GM12865 (cell line): ENCODE measurements around the gene INTS6L.

Experiments used
- DNase-seq: peaks from one replicate; pipeline ENCODE4 v3.0.0; 2010; ENCODE audit warnings: low read depth
- H3K4me3 ChIP-seq: 2 replicates; pipeline ENCODE4 v1.5.1; 2011; ENCODE audit warnings: mild to moderate bottlenecking, low read depth, low read length, control low read depth
- CTCF ChIP-seq: IDR thresholded peaks from 2 replicates; pipeline ENCODE4 v1.5.1; 2011; ENCODE audit warnings: low read length, control low read depth, low read depth, inconsistent platforms; ENCODE audit not compliant: insufficient read depth; ENCODE audit errors: missing control alignments

The INTS6L gene

DNA sequence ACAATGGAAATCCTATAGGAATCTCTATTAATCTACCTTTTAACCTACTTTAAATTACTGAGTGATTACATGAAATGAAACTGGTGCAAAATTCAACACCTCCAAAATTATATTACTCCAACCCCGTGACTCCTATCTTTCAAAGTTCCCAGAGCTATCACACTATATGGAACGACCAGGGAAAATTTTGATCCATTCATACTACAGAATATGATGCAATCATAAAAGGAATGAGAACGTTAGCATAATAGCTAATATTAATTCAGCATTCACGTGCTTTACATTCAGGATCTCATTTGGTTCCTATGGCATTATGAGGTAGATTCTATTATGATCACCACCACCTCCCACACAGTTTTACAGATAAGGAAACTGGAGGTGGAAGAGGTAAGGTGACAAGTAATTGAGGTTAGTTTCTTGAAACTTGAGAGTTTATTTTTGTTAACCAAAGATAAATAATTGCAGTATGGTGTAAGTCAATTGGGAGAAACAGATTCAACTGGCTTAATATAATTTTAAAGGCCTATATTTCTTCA, 29.4 kb upstream of the INTS6L start:
- no peak for TF ChIP-seq CTCF
- no peak overlapping the region for H3K4me3 ChIP-seq
- DNase-seq: peak; percentile 3

- no peak overlapping the region for H3K4me3 ChIP-seq
- DNase-seq: no peak
- TF ChIP-seq CTCF: no peak
Observed at GRCh38 chrX:135494453-135494852, 26.0 kb upstream of the INTS6L start.

DNA sequence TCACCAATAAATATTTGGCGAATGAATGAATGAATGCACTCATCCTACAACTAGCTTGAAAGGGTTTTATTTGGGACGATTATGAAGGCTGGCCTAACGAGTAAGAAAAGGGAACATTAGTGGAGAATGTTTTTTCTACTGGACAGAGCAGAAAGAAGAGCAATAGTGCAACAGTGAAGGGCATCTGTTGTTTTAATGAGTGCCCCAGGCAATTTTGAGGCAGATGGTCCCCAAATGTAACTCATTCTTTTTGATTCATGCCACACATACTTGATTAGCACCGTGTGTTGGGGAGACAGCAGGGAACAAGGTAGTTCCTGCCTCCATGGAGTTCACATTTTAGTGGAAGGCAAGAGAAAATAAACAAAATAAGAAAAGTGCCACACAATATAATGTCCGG, 22.7 kb upstream of the INTS6L start:
- TF ChIP-seq CTCF: no peak
- H3K4me3 ChIP-seq: no peak overlapping the region
- no peak for DNase-seq

DNA sequence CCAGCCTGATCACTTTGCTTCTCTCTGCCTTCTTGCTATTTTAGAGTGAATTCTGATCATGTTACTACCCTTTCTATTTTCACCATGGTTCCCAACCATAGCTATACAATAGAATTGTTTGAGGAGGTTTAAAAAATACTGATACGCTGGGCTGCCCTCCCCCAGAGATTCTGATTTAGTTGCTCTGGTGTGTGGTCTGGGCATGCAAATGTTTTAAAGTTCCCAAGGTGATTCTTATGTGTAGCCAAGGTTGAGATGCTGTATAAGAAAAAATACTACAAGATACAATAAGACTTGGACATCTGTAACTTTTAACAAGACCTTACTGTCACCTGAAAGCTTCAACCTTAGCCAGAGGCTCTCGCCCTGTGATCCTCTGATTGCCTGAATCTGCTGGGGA, 22.2 kb upstream of the INTS6L start:
- no peak for DNase-seq
- TF ChIP-seq CTCF: no peak
- H3K4me3 ChIP-seq: no peak overlapping the region

GRCh38 chrX:135505351-135505750, 15.1 kb upstream of the INTS6L start:
- no peak for TF ChIP-seq CTCF
- DNase-seq: no peak

GRCh38 chrX:135509885-135510284, 10.6 kb upstream of the INTS6L start:
- no peak overlapping the region for H3K4me3 ChIP-seq

More at GRCh38 chrX:135505351-135505750, 15.1 kb upstream of the INTS6L start:
- no peak overlapping the region for H3K4me3 ChIP-seq

More at GRCh38 chrX:135509885-135510284, 10.6 kb upstream of the INTS6L start:
- DNase-seq: no peak
- TF ChIP-seq CTCF: no peak
